ENCODE results near the gene ADPRM.
"Not testable (repeated sequence)": the region's sequence is repeated elsewhere in the genome, so short reads cannot be mapped to it uniquely, and the experiment has no call there.

Gene ADPRM

DNA sequence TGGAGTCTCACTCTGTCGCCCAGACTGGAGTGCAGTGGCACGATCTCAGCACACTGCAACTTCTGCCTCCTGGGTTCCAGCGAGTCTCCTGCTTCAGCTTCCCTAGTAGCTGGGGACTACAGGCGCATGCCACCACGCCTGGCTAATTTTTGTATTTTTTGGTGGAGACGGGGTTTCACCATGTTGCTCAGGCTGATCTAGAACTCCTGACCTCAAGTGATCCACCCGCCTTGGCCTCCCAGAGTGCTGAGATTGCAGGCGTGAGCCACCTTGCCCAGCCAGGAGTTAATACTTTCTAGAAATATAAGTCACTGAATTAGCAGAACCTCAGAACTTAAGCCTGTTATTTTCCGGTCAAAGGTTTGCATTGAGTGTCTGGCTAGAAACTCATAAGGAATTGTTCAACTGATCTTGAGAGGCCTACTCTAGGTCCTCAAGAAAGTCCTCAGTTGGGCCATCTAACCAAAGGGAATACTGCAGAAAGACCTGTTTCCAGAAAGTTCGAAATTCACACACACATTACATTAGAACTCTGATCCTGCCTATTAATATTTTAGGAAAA is 31.0 kb downstream of the ADPRM start:
- Mint-ChIP-seq H3K27ac (no peak overlapping the region), H3K4me3 (no peak overlapping the region)

DNA sequence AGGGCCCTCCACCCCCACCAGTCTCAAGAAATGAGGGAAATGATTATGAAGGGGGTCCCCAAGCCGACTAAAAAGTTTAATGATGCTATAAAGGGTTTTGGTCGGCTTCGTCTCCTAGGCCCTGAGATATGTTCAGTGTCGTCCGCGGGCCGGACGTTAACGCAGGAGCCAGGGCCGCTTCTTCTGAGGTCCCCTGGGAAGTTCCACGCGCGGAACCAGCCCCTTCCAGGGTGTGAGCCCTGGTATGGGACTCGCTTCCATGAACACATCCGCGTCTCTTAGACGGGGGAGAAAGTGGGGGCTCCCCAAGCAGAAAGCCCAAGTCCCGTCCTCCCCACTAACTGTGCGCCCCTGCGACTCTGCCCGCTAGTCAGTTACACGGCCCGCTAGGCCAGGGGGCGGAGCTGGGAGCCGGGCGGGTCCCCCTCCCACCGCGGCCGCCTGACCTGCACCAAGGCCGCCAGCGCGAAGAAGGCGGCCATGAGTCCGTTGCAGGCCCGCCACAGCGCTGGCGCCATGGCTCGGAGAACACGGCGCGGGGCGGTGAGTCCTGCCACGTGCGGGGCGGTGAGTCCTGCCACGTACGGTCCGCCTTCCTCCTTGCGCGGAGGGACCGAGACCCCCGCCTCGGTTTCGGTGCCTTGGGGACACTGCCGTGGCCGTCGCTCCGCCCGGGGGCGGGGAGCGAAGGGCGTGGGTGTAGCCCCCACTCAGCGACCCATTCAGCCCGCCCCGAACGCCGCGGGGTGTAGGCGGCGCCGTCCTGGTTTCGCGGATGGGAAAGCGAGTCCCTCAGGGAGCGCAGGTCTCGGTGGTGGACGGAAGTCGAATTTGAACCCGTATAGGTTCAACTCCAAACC is 32.2 kb downstream of the ADPRM start, which contains the start of gene TMEM220:
TMEM220 (minus strand) TSS at position 690 of the 860 bp plus-strand sequence; CDS start at position 518, 172 bp downstream.
- H3K36me3 Mint-ChIP-seq: no peaks in the 10 kb centered on the region
- peak within 1 kb of the TSS; percentile 96 for H3K4me3 Mint-ChIP-seq
- peaks cover 26% of the 10 kb centered on the region for H3K4me1 Mint-ChIP-seq
- H3K27ac Mint-ChIP-seq: peak within 1 kb of the TSS; percentile 86
- no peaks in the 10 kb centered on the region for H3K9me3 Mint-ChIP-seq
- no peaks in the 10 kb centered on the region for H3K27me3 Mint-ChIP-seq

More for the DNA sequence above, 31.0 kb downstream of the ADPRM start:
- Mint-ChIP-seq H3K27me3 (no peaks in the 10 kb centered on the region), H3K36me3 (no peaks in the 10 kb centered on the region), H3K9me3 (no peaks in the 10 kb centered on the region), H3K4me1 (peaks cover 26% of the 10 kb centered on the region)

DNA sequence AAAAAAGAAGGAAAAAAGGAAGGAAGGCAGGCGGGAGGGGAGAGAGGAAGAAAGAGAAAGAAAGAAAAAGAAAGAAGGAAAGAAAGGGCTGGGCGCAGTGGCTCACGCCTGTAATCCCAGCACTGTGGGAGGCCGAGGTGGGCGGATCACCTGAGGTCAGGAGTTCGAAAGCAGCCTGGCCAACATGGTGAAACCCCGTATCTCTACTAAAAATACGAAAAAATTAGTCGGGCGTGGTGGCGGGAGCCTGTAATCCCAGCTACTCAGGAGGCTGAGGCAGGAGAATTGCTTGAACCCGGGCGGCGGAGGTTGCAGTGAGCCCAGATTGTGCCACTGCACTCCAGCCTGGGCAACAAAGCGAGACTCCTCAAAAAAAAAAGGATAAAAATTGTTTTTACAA is 32.9 kb downstream of the ADPRM start:
- H3K9me3 Mint-ChIP-seq, H3K36me3 Mint-ChIP-seq, H3K27me3 Mint-ChIP-seq: not testable (repeated sequence)
- H3K27ac Mint-ChIP-seq: peak overlapping the region; percentile 86
- H3K4me1 Mint-ChIP-seq: peaks cover 26% of the 10 kb centered on the region
- peak overlapping the region; percentile 96 for H3K4me3 Mint-ChIP-seq

DNA sequence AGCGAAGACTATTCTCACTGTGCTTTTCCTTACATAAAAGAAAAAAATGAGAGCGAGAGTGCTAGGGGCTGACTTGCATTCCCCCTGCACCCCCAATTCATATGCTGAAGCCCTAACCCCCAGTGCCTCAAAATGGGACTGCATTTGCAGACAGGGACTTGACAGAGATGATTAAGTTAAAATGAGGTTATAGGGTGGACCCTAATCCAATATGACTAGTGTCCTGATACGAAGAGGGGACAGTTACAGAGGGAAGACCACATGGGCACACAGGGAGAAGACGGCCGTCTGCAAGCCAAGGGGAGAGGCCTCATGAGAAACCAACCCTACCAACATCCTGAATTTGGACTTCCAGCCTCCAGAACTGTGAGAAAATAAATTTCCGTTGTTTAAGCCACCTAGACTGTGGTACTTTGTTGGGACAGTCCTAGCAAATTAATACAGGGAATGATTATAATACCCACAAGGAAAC is 34.0 kb downstream of the ADPRM start:
- Mint-ChIP-seq H3K4me1 (peaks cover 26% of the 10 kb centered on the region), H3K27ac (no peak overlapping the region), H3K9me3 (no peaks in the 10 kb centered on the region), H3K36me3 (no peaks in the 10 kb centered on the region), H3K4me3 (no peak overlapping the region), H3K27me3 (no peaks in the 10 kb centered on the region)

DNA sequence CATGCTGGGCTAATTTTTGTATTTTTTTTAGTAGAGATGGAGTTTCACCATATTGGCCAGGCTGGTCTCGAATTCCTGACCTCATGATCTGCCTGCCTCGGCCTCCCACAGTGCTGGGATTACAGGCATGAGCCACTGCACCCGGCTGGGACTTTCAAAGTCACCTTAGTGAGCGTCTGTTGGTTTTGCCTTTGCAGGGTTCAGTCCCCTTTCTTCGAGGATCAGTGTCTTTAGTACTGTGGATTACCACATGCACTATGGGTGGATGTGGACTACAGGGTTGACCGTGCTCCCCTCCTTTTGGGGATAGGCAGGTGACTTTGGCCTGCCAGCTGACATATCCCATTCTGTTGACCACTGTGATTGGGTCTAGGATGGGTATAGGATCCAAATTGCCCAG is 34.7 kb downstream of the ADPRM start:
- not testable (repeated sequence) for H3K4me3 Mint-ChIP-seq, H3K27me3 Mint-ChIP-seq, H3K9me3 Mint-ChIP-seq, H3K27ac Mint-ChIP-seq, H3K36me3 Mint-ChIP-seq
- H3K4me1 Mint-ChIP-seq: peaks cover 22% of the 10 kb centered on the region

DNA sequence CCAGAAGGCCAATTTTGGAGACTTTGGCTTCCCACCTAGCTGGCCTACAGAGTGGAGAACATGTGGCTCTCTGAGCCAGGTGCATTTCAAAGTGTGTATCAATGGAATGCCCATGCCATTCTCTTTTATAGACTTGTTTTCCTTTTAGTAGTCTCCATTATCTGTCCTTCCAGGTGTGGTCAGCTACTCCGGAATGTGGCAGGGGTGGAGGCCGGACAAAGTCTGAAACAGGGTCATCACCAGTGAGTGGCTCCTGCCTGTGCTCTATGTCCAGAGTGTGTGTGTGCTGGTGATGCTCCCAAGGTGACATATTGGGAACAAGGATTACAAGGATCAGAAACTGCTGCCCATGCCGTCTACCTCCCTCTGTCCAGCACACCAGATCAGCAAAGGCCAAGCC is 36.3 kb downstream of the ADPRM start:
- no peaks in the 10 kb centered on the region for H3K36me3 Mint-ChIP-seq
- H3K4me1 Mint-ChIP-seq: peaks cover 26% of the 10 kb centered on the region
- no peaks in the 10 kb centered on the region for H3K9me3 Mint-ChIP-seq
- no peak overlapping the region for H3K27ac Mint-ChIP-seq
- H3K27me3 Mint-ChIP-seq: no peaks in the 10 kb centered on the region
- no peak overlapping the region for H3K4me3 Mint-ChIP-seq

DNA sequence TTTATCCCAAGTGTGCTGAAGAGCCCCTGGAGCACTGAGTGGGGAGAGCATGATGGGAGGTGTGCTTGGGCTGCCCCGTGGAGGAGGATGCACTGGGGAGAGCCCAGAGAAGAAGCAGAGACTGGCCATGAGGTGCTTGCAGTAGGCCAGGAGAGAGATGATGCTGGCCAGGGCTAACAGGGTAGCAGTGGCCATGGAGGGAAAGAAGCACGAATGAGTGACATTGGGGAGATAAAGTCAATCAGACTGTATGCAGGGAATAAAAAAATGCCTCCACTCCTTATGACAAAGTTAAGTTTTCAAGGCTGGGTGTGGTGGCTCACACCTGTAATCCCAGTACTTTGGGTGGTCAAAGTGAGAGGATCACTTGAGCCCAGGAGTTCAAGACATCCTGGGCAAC is 37.9 kb downstream of the ADPRM start:
- no peaks in the 10 kb centered on the region for H3K27me3 Mint-ChIP-seq
- H3K4me1 Mint-ChIP-seq: peaks cover 22% of the 10 kb centered on the region
- H3K9me3 Mint-ChIP-seq: no peaks in the 10 kb centered on the region
- no peak overlapping the region for H3K4me3 Mint-ChIP-seq
- no peak overlapping the region for H3K27ac Mint-ChIP-seq
- no peaks in the 10 kb centered on the region for H3K36me3 Mint-ChIP-seq

DNA sequence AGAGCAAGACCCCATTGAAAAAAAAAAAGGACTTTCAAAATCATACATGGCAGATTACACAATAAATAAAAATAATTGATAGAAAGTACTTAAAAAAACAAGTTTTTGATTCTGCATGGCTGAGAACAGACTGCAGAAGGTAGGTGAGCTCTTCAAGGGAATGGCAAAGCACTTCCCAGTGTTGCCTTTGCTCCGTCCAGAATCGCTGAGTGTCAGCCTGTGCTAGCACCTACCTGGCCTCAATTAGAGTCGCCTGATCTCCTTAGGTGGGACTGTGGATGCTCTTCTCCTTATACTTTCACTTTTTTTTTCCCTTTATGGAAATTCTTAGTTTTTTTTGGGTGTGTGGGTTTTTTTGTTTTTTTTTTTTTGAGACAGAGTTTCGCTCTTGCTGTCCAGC is 38.4 kb downstream of the ADPRM start:
- Mint-ChIP-seq H3K36me3 (no peaks in the 10 kb centered on the region), H3K9me3 (no peaks in the 10 kb centered on the region), H3K4me3 (no peak overlapping the region), H3K27ac (no peak overlapping the region), H3K4me1 (peaks cover 16% of the 10 kb centered on the region), H3K27me3 (no peaks in the 10 kb centered on the region)

DNA sequence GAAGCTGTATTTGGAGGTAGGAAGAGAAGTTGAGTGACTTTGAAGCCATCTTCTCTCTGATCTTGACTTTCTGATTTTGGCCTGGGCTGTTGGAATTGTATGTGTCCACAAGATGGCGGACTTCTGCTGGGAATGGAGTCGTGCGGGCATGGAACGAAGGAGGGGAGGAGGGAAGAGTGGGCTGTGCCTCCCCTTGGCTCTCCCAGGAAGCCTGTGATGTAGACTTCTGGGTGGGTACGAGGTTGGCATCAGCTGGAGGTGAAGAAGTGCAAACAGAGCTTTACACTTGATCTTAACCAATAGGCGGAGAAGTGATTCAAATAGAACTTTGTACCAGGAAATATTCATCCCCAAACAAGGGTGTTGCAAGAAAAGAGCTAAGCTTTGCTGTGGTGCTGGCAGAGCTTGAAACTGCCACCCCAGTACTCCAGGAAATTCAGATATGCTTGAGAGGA is 39.8 kb downstream of the ADPRM start:
- Mint-ChIP-seq H3K36me3 (no peaks in the 10 kb centered on the region), H3K27me3 (no peaks in the 10 kb centered on the region), H3K27ac (no peak overlapping the region), H3K9me3 (no peaks in the 10 kb centered on the region), H3K4me3 (peak overlapping the region; percentile 13), H3K4me1 (peaks cover 13% of the 10 kb centered on the region)

DNA sequence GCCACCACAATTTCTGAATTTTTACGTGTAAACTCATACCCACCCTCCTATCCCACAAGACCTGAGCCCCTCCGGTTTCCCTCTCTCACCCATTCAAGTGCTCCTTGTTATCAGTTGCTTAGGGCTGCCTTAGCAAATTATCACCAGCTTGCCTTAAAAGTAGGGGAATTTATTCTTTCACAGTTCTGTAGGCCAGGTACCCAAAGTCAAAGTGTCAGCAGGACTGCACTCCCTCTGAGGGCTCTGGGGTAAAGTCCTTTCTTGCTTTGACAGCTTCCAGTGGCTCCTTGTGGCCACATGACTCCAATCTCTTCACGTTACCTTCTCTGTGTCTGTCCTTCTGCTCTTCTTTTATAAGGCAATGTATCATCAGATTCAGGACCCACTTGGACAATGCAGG is 40.3 kb downstream of the ADPRM start:
- no peak overlapping the region for H3K27ac Mint-ChIP-seq
- H3K9me3 Mint-ChIP-seq: no peaks in the 10 kb centered on the region
- H3K4me1 Mint-ChIP-seq: peaks cover 13% of the 10 kb centered on the region
- no peaks in the 10 kb centered on the region for H3K27me3 Mint-ChIP-seq
- no peaks in the 10 kb centered on the region for H3K36me3 Mint-ChIP-seq
- no peak overlapping the region for H3K4me3 Mint-ChIP-seq

DNA sequence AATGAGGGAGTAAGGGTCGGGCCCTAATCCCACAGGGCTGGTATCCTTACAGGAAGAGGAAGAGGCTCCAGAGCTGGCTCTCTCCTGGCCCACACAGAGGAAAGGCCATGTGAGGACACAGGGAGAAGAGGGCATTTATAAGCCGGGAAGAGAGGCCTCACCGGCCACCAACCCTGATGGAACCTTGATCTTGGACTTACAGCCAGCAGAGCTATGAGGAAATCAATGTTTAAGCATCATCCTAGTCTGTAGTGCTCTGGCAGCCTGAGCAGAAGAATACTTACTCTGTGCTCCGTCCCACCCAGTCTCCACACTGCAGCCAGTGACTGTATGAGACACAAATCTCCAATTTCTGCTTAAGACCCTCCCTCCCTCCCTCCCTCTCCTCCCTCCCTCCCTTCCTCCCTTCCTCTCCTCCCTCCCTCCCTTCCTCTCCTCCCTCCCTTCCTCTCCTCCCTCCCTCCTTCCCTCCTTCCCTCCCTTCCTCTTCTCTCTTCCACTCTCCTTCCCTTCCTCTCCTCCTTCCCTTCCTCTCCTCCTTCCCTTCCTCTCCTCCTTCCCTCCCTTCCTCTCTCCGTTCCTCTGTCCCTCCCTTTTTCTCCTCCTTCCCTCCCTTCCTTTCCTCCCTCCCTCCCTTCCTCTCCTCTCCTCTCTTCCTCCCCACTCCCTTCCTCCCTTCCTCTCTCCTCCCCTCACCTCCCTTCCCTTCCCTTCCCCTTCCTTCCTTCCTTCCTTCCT is 41.3 kb downstream of the ADPRM start:
- H3K4me1 Mint-ChIP-seq: peaks cover 13% of the 10 kb centered on the region
- H3K36me3 Mint-ChIP-seq: no peaks in the 10 kb centered on the region

DNA sequence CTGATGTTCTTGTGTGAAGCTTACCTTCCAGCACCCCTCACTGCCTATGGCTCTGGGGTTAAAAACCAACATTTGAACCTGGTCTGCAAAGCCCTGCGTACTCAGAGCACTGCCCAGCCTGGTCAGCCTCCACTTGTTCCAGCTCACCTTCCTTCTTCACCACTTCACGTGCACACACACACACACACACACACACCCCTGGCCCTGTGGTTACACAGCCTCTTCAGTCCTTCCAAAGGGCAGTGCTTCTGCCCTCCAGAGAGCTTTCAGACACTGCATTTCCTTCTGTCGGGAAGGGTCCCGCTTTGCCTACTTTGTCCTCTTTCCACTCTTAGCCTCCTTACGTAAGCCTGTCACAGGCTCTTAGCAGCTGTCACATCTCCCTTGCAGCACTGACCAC is 42.0 kb downstream of the ADPRM start:
- no peak overlapping the region for H3K4me3 Mint-ChIP-seq
- no peak overlapping the region for H3K27ac Mint-ChIP-seq
- no peaks in the 10 kb centered on the region for H3K9me3 Mint-ChIP-seq
- H3K36me3 Mint-ChIP-seq: no peaks in the 10 kb centered on the region
- H3K27me3 Mint-ChIP-seq: no peaks in the 10 kb centered on the region
- peaks cover 20% of the 10 kb centered on the region for H3K4me1 Mint-ChIP-seq

More for the DNA sequence above, 41.3 kb downstream of the ADPRM start:
- Mint-ChIP-seq H3K4me3 (no peak overlapping the region), H3K27me3 (no peaks in the 10 kb centered on the region), H3K27ac (no peak overlapping the region), H3K9me3 (no peaks in the 10 kb centered on the region)

DNA sequence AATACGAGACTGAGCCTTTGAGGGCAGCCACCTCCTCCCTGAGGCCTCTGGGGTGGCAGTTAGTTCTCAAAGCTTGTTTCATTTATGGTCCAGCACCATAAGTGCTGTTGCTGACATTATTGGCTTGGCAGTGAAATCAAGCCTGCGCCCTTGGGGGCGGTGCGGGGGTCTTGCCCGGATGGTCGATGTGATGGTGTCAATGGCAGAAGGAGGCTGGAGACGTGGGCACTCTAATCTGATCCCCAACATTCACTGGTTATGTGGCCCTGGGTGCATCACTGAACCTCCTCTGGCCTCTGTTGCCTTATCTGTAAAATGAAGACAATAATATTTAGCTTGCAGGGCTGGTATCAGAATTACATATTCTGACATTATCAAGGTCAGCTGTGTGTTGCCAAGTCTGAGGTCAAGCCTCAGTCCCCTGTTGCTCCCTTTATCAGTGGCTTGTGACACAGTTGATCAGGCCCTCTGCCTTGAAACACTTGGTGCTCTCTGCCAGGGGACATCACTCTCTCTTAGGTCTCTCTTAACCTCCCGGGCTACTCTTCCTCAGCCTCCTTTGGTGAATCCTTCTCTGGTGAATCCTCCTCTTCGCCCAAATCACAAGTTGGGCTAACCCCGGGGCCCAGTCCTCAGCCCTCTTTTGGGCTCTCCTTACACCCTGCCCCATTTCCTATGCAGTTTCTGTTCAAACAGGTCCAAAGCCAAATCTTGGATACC is 44.2 kb downstream of the ADPRM start:
- peaks cover 30% of the 10 kb centered on the region for H3K4me1 Mint-ChIP-seq
- no peaks in the 10 kb centered on the region for H3K27me3 Mint-ChIP-seq
- H3K36me3 Mint-ChIP-seq: no peaks in the 10 kb centered on the region
- no peak overlapping the region for H3K27ac Mint-ChIP-seq
- no peaks in the 10 kb centered on the region for H3K9me3 Mint-ChIP-seq
- H3K4me3 Mint-ChIP-seq: no peak overlapping the region

DNA sequence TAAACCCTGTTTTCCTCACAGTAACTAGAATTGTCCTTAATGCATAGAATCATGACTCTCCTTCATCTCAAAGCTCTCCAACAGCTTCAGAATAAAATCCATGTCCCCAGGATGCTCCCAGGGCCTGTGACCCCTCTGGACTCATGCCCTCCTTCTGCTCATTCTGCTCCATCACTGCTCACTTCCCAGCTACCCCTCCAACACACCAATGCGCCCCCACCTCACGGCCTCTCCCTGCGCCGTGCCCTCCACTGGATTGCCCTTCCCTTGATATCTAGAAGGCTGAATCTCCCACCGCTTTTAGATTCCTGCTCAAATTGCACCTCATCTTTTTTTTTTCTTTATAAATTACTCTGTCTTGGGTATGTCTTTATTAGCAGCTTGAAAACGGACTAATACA is 45.0 kb downstream of the ADPRM start:
- Mint-ChIP-seq H3K4me1 (peaks cover 24% of the 10 kb centered on the region), H3K4me3 (no peak overlapping the region), H3K27ac (no peak overlapping the region), H3K27me3 (no peaks in the 10 kb centered on the region), H3K36me3 (no peaks in the 10 kb centered on the region), H3K9me3 (no peaks in the 10 kb centered on the region)

DNA sequence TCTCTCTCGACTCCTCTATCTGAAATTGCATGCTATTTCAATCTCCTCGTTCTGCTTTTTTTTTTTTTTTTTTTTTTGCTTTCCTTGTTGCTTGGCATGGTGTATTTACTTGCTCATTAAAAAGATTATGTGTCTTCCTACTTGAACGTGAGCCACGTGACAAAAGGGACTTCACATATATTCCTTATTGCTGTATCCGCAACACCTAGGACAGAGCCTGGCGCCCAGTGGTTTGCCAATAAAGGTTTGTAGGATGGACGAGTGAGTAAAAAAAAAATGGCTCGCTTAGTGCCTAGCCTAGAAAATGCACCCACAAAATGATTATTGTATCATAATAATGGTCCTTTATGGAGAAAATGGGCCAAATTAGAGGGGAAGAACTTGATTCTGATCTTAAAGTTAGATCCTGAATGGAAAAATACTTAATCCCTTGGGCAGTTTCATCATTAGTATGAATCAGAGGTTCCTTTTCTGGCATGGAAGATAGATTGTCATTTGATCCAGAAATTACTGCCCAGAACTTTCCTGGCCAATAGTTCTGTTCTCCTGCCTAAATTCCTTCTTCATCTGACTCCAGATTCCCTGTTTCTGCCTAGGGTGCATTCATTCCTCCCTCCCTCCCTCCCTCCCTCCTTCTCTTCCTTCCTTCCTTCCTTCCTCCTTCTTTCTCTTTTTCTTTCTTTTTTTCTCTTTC is 46.1 kb downstream of the ADPRM start:
- Mint-ChIP-seq H3K27me3 (no peaks in the 10 kb centered on the region), H3K9me3 (no peaks in the 10 kb centered on the region), H3K27ac (no peak overlapping the region), H3K4me1 (peaks cover 17% of the 10 kb centered on the region), H3K36me3 (no peaks in the 10 kb centered on the region), H3K4me3 (no peak overlapping the region)
